ENCODE results near the gene EXOC6. TPM values are rescaled to one million over a fixed set of nuclear protein-coding genes. Genes with fewer than 3 reads are reported as not detected.
A peak's percentile ranks its signal among the peaks of the same experiment; 100 is the strongest.

Gene EXOC6
- total and polyA plus RNA-seq, 10 donors = 7.0 to 40.0 (median 25.4) TPM

- no peaks in the 10 kb centered on the region for H3K36me3 ChIP-seq
- no peak for TF ChIP-seq CTCF (IDR thresholded peaks at IDR 0.05 in 8 of 11, conservative IDR thresholded peaks at IDR 0.05 in 3 of 11)
- no peak for TF ChIP-seq POLR2AphosphoS5 (IDR thresholded peaks at IDR 0.05)
- TF ChIP-seq POLR2A (IDR thresholded peaks at IDR 0.05) = no peak
- peaks cover 0 to 61% (median 23%) of the 10 kb centered on the region in 7 donors for H3K27me3 ChIP-seq (replicated peaks in 1 of 7)
- DNase-seq = peak; percentile 30
- H3K4me3 ChIP-seq = no peak overlapping the region
- WGBS, 5 donors = 51 to 63% (median 54%) methylated on average over 3 of the region's 3 CpGs
- H3K9me3 ChIP-seq = no peaks in the 10 kb centered on the region
- H3K4me1 ChIP-seq = peaks cover 0 to 10% (median 7%) of the 10 kb centered on the region in 6 donors
- H3K27ac ChIP-seq = no peak overlapping the region
- intact Hi-C loops (cut with DNase I; ENCODE audit: low total_unique reads) = loop anchor here (2.0 kb wide), 1 partner anchor 271 kb away; no protein-coding TSS in a partner anchor
Measured at GRCh38 chr10:93081318-93081717, 233.0 kb downstream of the EXOC6 start.

- H3K9me3 ChIP-seq = no peaks in the 10 kb centered on the region
- H3K27ac ChIP-seq = no peak overlapping the region
- 60 to 75% (median 65%) methylated on average over 10 of the region's 10 CpGs for WGBS, 5 donors
- no peak for DNase-seq
- intact Hi-C loops (cut with DNase I; ENCODE audit: low total_unique reads) = loop anchor here (2.0 kb wide), 1 partner anchor 271 kb away; no protein-coding TSS in a partner anchor
- TF ChIP-seq POLR2A (IDR thresholded peaks at IDR 0.05) = no peak
- no peak for TF ChIP-seq CTCF (IDR thresholded peaks at IDR 0.05 in 8 of 11, conservative IDR thresholded peaks at IDR 0.05 in 3 of 11)
- TF ChIP-seq POLR2AphosphoS5 (IDR thresholded peaks at IDR 0.05) = no peak
- peaks cover 0 to 56% (median 20%) of the 10 kb centered on the region in 7 donors for H3K27me3 ChIP-seq (replicated peaks in 1 of 7)
- H3K4me1 ChIP-seq = peaks cover 0 to 10% (median 7%) of the 10 kb centered on the region in 6 donors
- no peaks in the 10 kb centered on the region for H3K36me3 ChIP-seq
- no peak overlapping the region for H3K4me3 ChIP-seq
Measured at GRCh38 chr10:93081834-93082233, 233.5 kb downstream of the EXOC6 start.

- H3K9me3 ChIP-seq = no peaks in the 10 kb centered on the region
- intact Hi-C loops (cut with DNase I; ENCODE audit: low total_unique reads) = no loop called here
- no peak overlapping the region for H3K4me3 ChIP-seq
- no peak overlapping the region for H3K27ac ChIP-seq
- DNase-seq = no peak
- H3K27me3 ChIP-seq (replicated peaks in 1 of 7) = peaks cover 0 to 34% (median 16%) of the 10 kb centered on the region in 7 donors
- 76 to 87% (median 81%) methylated on average over 6 to 7 of the region's 7 CpGs for WGBS, 5 donors
- H3K4me1 ChIP-seq = peaks cover 0 to 10% (median 7%) of the 10 kb centered on the region in 6 donors
- TF ChIP-seq POLR2AphosphoS5 (IDR thresholded peaks at IDR 0.05) = no peak
- TF ChIP-seq POLR2A (IDR thresholded peaks at IDR 0.05) = no peak
- TF ChIP-seq CTCF (IDR thresholded peaks at IDR 0.05 in 8 of 11, conservative IDR thresholded peaks at IDR 0.05 in 3 of 11) = no peak
- H3K36me3 ChIP-seq = no peaks in the 10 kb centered on the region
Measured at GRCh38 chr10:93083743-93084539, 235.6 kb downstream of the EXOC6 start.

- TF ChIP-seq CTCF (IDR thresholded peaks at IDR 0.05 in 8 of 11, conservative IDR thresholded peaks at IDR 0.05 in 3 of 11) (no peak), POLR2AphosphoS5 (IDR thresholded peaks at IDR 0.05) (no peak), POLR2A (IDR thresholded peaks at IDR 0.05) (no peak)
- H3K4me1 ChIP-seq = peaks cover 0 to 4% (median 1%) of the 10 kb centered on the region in 6 donors
Measured at GRCh38 chr10:93085272-93085859, 237.0 kb downstream of the EXOC6 start.

More at GRCh38 chr10:93085272-93085859, 237.0 kb downstream of the EXOC6 start:
- H3K27me3 ChIP-seq (replicated peaks in 1 of 7) = peaks cover 0 to 25% (median 7%) of the 10 kb centered on the region in 7 donors
- no peak overlapping the region for H3K4me3 ChIP-seq
- WGBS, 5 donors = 59 to 74% (median 67%) methylated on average over 4 of the region's 4 CpGs
- H3K27ac ChIP-seq = no peak overlapping the region
- intact Hi-C loops (cut with DNase I; ENCODE audit: low total_unique reads) = no loop called here
- no peaks in the 10 kb centered on the region for H3K36me3 ChIP-seq
- DNase-seq = no peak
- H3K9me3 ChIP-seq = no peaks in the 10 kb centered on the region
